Vagina (tissue), 2 donors: Measurements from ENCODE around the gene RAB29. TPM values are rescaled to one million over a fixed set of nuclear protein-coding genes. Genes with fewer than 3 reads are reported as not detected.

Experiments used
- DNase-seq, 2 donors: peaks; one replicate each; pipeline ENCODE4 v3.0.0-alpha.2; 2017; ENCODE audit errors: extremely low spot score in 2 of 2
- H3K27ac ChIP-seq: fragments of 200-600 bp; sonication (generic); one replicate; pipeline ENCODE4 v1.5.1; 2019
- H3K27me3 ChIP-seq: fragments of 200-600 bp; sonication (generic); one replicate; pipeline ENCODE4 v1.5.1; 2019
- H3K36me3 ChIP-seq, 2 donors: fragments of 200-600 bp; sonication (generic); one replicate each; pipeline ENCODE4 v1.5.1; 2017 to 2019
- H3K4me1 ChIP-seq: fragments of 200-600 bp; sonication (generic); one replicate; pipeline ENCODE4 v1.5.1; 2019
- H3K4me3 ChIP-seq, 2 donors: fragments of 200-600 bp; sonication (generic); 1 replicate in 1 of 2; 2 replicates in 1 of 2; pipeline ENCODE4 v1.5.1; 2016 to 2019
- H3K9me3 ChIP-seq: fragments of 200-600 bp; sonication (generic); one replicate; pipeline ENCODE4 v1.5.1; 2019
- CTCF ChIP-seq, 3 experiments: fragments of 450-650 bp in 2 of 3; fragments of 200-600 bp in 1 of 3; sonication (generic) in 1 of 3; IDR thresholded peaks; one replicate each; pipeline ENCODE4 v1.5.1; 2017 to 2019; ENCODE audit warnings: antibody characterized with exemption in 3 of 3, mild to moderate bottlenecking in 2 of 3, moderate library complexity in 2 of 3
- POLR2A ChIP-seq, 2 donors: fragments of 450-650 bp; IDR thresholded peaks; one replicate each; pipeline ENCODE4 v1.6.1; 2017; ENCODE audit warnings: antibody characterized with exemption in 2 of 2, mild to moderate bottlenecking in 2 of 2, moderate library complexity in 2 of 2
- POLR2AphosphoS5 ChIP-seq, 2 donors: sonication (generic); formaldehyde crosslinking; IDR thresholded peaks; one replicate each; pipeline ENCODE4 v1.9.0; 2017; ENCODE audit warnings: antibody characterized with exemption in 2 of 2, mild to moderate bottlenecking in 2 of 2, low read depth in 1 of 2; ENCODE audit not compliant: insufficient read depth in 1 of 2
- intact Hi-C: fragments of 100-400 bp; cut with DNase I; formaldehyde crosslinking; loops from one replicate; pipeline ENCODE4 v1.15.1; 2023
- total RNA-seq: library from RNA; depleted of rRNA; stranded (reverse); fragments of >200 nt; gene quantifications from one replicate; pipeline ENCODE4 v1.2.3, GENCODE V29; 2016

Gene RAB29
- total RNA-seq, 1 donor from 2014 or later, result 7.9 TPM

- intact Hi-C loops, result no loop called here
- no peaks in the 10 kb centered on the region for H3K36me3 ChIP-seq
Measured at GRCh38 chr1:205810448-205811157, 35.3 kb upstream of the RAB29 start.

GRCh38 chr1:205809942-205810345 lies 34.7 kb upstream of the RAB29 start:
- Histone ChIP-seq H3K9me3 (no peaks in the 10 kb centered on the region), H3K4me1 (peaks cover 77% of the 10 kb centered on the region), H3K27ac (no peak overlapping the region), H3K4me3 (no peak overlapping the region), H3K27me3 (no peaks in the 10 kb centered on the region), H3K36me3 (no peaks in the 10 kb centered on the region)
- no peak for TF ChIP-seq POLR2A (IDR thresholded peaks at IDR 0.05)
- TF ChIP-seq CTCF (IDR thresholded peaks at IDR 0.05), result no peak
- TF ChIP-seq POLR2AphosphoS5 (IDR thresholded peaks at IDR 0.05; ENCODE audit: insufficient read depth in 1 of 2, low read depth in 1 of 2), result no peak
- intact Hi-C loops, result no loop called here
- no peak for DNase-seq

More at GRCh38 chr1:205810448-205811157, 35.3 kb upstream of the RAB29 start:
- peaks cover 70% of the 10 kb centered on the region for H3K4me1 ChIP-seq
- no peak overlapping the region for H3K27ac ChIP-seq
- H3K4me3 ChIP-seq, result no peak overlapping the region
- TF ChIP-seq CTCF (IDR thresholded peaks at IDR 0.05), result no peak
- no peak for TF ChIP-seq POLR2A (IDR thresholded peaks at IDR 0.05)
- TF ChIP-seq POLR2AphosphoS5 (IDR thresholded peaks at IDR 0.05; ENCODE audit: insufficient read depth in 1 of 2, low read depth in 1 of 2), result no peak
- no peaks in the 10 kb centered on the region for H3K27me3 ChIP-seq
- H3K9me3 ChIP-seq, result no peaks in the 10 kb centered on the region
- no peak for DNase-seq

GRCh38 chr1:205809469-205809868 lies 34.2 kb upstream of the RAB29 start:
- no peak for TF ChIP-seq CTCF (IDR thresholded peaks at IDR 0.05)
- Histone ChIP-seq H3K4me3 (no peak overlapping the region), H3K27ac (no peak overlapping the region), H3K36me3 (no peaks in the 10 kb centered on the region), H3K4me1 (peaks cover 74% of the 10 kb centered on the region), H3K27me3 (no peaks in the 10 kb centered on the region), H3K9me3 (no peaks in the 10 kb centered on the region)
- intact Hi-C loops, result no loop called here
- no peak for DNase-seq

GRCh38 chr1:205805082-205805711 lies 29.9 kb upstream of the RAB29 start:
- Histone ChIP-seq H3K4me3 (no peak overlapping the region), H3K27me3 (no peaks in the 10 kb centered on the region), H3K27ac (no peak overlapping the region), H3K36me3 (peaks cover 0 to 5% of the 10 kb centered on the region in 2 donors), H3K4me1 (peaks cover 43% of the 10 kb centered on the region), H3K9me3 (no peaks in the 10 kb centered on the region)
- no peak for TF ChIP-seq POLR2AphosphoS5 (IDR thresholded peaks at IDR 0.05; ENCODE audit: insufficient read depth in 1 of 2, low read depth in 1 of 2)
- no peak for TF ChIP-seq POLR2A (IDR thresholded peaks at IDR 0.05)
- TF ChIP-seq CTCF (IDR thresholded peaks at IDR 0.05), result no peak
- no peak for DNase-seq
- intact Hi-C loops, result no loop called here

- Histone ChIP-seq H3K4me1 (peaks cover 37% of the 10 kb centered on the region), H3K27me3 (no peaks in the 10 kb centered on the region), H3K27ac (no peak overlapping the region), H3K36me3 (peaks cover 0 to 5% of the 10 kb centered on the region in 2 donors), H3K9me3 (no peaks in the 10 kb centered on the region), H3K4me3 (no peak overlapping the region)
- intact Hi-C loops, result no loop called here
- TF ChIP-seq POLR2A (IDR thresholded peaks at IDR 0.05), result no peak
- no peak for TF ChIP-seq CTCF (IDR thresholded peaks at IDR 0.05)
- TF ChIP-seq POLR2AphosphoS5 (IDR thresholded peaks at IDR 0.05; ENCODE audit: insufficient read depth in 1 of 2, low read depth in 1 of 2), result no peak
- no peak for DNase-seq
Measured at GRCh38 chr1:205804605-205805004, 29.3 kb upstream of the RAB29 start.
